Hypothalamus (tissue), 51 donors: ENCODE measurements around the gene DHCR24.
"Not testable (repeated sequence)": the region's sequence is repeated elsewhere in the genome, so short reads cannot be mapped to it uniquely, and the experiment has no call there.

Experiments
- DNase-seq, 51 donors: peaks; one replicate each; lab custom pipeline; 2025; lab: John Stamatoyannopoulos, UW

The DHCR24 gene

GRCh38 chr1:54886724-54887664 is at the start of gene DHCR24:
DHCR24 (minus strand) TSS chr1:54887195; CDS start chr1:54887119, 76 bp downstream.
- DNase-seq = peak in 50 of 51 donors; percentile 45 to 96 (median 86)

- no peak for DNase-seq
These were observed 49.8 kb upstream of the DHCR24 start for GRCh38 chr1:54936791-54937190.

- DNase-seq = no peak
These were observed 47.9 kb upstream of the DHCR24 start for GRCh38 chr1:54934869-54935268.

GRCh38 chr1:54934081-54934480 is 47.1 kb upstream of the DHCR24 start:
- not testable (repeated sequence) for DNase-seq

GRCh38 chr1:54931275-54931840 is 44.4 kb upstream of the DHCR24 start:
- no peak for DNase-seq

GRCh38 chr1:54929700-54930099 is 42.7 kb upstream of the DHCR24 start:
- no peak for DNase-seq

- no peak for DNase-seq
These were observed 41.3 kb upstream of the DHCR24 start for GRCh38 chr1:54928327-54928726.

GRCh38 chr1:54927472-54928240 is 40.7 kb upstream of the DHCR24 start:
- peak in 2 of 51 donors; percentile 1 to 29 for DNase-seq

- DNase-seq = no peak
These were observed 40.0 kb upstream of the DHCR24 start for GRCh38 chr1:54926970-54927369.

GRCh38 chr1:54922921-54923421 is 36.0 kb upstream of the DHCR24 start:
- peak in 1 of 51 donors; percentile 4 for DNase-seq

- DNase-seq = no peak
These were observed 35.2 kb upstream of the DHCR24 start for GRCh38 chr1:54922040-54922761.

GRCh38 chr1:54919367-54920359 is 32.7 kb upstream of the DHCR24 start:
- no peak for DNase-seq

GRCh38 chr1:54911076-54911475 is 24.1 kb upstream of the DHCR24 start:
- peak in 38 of 51 donors; percentile 1 to 90 (median 19) for DNase-seq

GRCh38 chr1:54906586-54906985 is 19.6 kb upstream of the DHCR24 start:
- DNase-seq = no peak

- DNase-seq = no peak
These were observed 17.6 kb upstream of the DHCR24 start for GRCh38 chr1:54904476-54905048.

GRCh38 chr1:54894271-54894670 is 7.3 kb upstream of the DHCR24 start:
- DNase-seq = no peak

- no peak for DNase-seq
These were observed 5.6 kb upstream of the DHCR24 start for GRCh38 chr1:54892586-54892985.

- DNase-seq = no peak
These were observed 2.2 kb upstream of the DHCR24 start for GRCh38 chr1:54889132-54889725.
